Right lung (tissue), 10 donors: ENCODE data around the gene CTSG. TPM values are rescaled to one million over a fixed set of nuclear protein-coding genes. Genes with fewer than 3 reads are reported as not detected.
"Not testable (repeated sequence)": the region's sequence is repeated elsewhere in the genome, so short reads cannot be mapped to it uniquely, and the experiment has no call there.

Source experiments
- DNase-seq, 2 donors: peaks; one replicate each; pipeline ENCODE4 v3.0.0-alpha.2; 2013
- long read RNA-seq, 8 donors: transcript quantifications; one replicate each; lab custom pipeline, GENCODE V29; 2026
- polyA plus RNA-seq, 5 donors: library from polyadenylated mRNA; unstranded; fragments of 120-200 nt; gene quantifications; one replicate each; pipeline versions ENCODE4 v1.2.1 to v1.2.3, GENCODE V29; 2013; ENCODE audit warnings: inconsistent platforms in 1 of 5, low replicate concordance in 1 of 5; ENCODE audit not compliant: insufficient read length in 5 of 5, insufficient read depth in 1 of 5

Gene CTSG, protein sequence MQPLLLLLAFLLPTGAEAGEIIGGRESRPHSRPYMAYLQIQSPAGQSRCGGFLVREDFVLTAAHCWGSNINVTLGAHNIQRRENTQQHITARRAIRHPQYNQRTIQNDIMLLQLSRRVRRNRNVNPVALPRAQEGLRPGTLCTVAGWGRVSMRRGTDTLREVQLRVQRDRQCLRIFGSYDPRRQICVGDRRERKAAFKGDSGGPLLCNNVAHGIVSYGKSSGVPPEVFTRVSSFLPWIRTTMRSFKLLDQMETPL
- polyA plus RNA-seq, result 1 to 10 TPM in 4 of 5 donors, under 1 TPM in 1; 0.66 to 2.1 (median 1.4) TPM
- long read RNA-seq, donor 1, result 0 reads
- long read RNA-seq, donor 2, result 0 reads
- long read RNA-seq, donor 3, result 0 reads
- long read RNA-seq, donor 4, result 0 reads
- long read RNA-seq, donor 5, result 0 reads
- long read RNA-seq, donor 6, partial matches to known transcripts, result 0 of 2 reads
- long read RNA-seq, donor 6, other reads (novel, unspliced or antisense), result 0 of 2 reads
- long read RNA-seq, donor 7, result 0 reads
- long read RNA-seq, donor 8, result 0 reads

DNA sequence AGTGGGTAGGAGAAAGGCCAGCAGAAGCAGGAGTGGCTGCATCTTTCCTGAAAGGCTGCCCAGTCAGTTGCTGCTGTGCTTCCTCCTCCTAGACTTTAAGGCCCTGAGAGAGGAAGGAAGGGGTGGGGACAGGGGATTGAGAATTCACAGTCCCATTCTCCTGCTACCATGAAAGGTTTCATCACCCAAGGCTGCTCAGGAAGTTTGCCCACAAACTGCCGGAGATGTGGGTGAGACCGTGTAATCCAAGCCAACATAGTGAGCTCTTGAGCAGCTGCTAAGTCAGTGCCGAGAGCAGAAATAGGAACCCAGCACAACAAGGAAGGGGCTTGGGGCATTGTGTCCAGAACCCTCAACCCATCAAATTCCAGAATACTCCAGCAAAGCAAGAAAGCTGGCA, at the start of gene CTSG:
TSS of gene CTSG (minus strand) at position 69 of the 400 bp plus-strand sequence. CDS start at position 42, 27 bp downstream.
- DNase-seq, result no peak

DNA sequence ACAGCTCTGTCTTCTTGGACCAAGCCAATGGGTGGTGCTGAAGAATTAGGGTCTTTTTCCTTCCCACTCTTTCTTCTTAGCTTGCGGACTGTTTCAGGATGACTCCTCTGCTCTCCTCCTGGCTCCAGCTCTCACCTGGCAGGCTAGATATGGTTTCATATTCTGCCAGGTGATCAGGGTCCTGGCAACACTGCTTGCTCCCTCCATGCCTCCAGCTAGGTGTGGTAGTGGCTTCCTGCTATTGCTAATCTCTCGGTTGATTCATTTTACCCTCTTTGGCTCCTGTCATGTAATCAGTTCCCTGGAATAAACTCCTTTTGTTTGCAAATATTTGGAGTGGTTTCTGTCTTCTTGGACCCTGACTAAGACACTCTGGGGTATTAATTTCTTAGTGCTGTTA, 37.7 kb upstream of the CTSG start:
- DNase-seq, result no peak

DNA sequence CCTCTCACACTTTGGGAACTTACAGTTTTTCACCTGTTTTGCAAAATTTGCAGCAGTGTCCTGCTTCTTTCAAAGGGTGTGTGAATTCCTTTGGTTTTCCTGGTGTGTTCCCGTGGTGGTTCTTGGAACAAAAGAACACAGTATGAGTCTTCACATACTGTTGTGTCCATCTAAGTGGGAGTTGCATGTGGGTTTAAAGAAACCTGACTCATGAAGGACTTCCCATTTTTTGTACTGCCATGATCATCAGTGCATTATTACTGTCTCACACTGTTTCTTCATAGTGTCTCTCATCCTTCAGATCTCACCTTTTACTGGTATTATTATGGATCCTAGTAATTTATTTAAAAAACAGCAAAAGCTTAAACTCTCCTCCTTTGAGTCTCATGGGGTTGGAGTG, 37.2 kb upstream of the CTSG start:
- no peak for DNase-seq

DNA sequence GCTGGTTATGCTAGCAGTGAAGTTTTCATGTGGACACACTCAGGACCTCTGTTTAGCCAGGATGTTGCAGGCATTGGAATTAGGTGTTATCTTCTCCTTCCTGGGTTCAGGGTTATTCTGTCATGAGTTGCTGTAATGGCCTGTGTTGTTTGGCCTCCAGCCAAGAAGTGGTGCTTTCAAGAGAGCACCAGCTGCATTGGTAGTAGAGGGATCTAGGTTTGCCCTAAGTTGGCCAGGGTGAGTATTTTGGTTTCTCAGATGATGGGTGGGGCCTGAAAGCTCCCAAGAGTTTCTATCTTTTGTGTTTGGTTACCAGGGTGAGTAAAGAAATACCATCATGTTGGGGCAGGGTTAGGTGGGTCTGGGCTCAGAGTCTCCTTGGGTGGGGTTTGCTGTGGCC, 36.1 kb upstream of the CTSG start:
- no peak for DNase-seq

DNA sequence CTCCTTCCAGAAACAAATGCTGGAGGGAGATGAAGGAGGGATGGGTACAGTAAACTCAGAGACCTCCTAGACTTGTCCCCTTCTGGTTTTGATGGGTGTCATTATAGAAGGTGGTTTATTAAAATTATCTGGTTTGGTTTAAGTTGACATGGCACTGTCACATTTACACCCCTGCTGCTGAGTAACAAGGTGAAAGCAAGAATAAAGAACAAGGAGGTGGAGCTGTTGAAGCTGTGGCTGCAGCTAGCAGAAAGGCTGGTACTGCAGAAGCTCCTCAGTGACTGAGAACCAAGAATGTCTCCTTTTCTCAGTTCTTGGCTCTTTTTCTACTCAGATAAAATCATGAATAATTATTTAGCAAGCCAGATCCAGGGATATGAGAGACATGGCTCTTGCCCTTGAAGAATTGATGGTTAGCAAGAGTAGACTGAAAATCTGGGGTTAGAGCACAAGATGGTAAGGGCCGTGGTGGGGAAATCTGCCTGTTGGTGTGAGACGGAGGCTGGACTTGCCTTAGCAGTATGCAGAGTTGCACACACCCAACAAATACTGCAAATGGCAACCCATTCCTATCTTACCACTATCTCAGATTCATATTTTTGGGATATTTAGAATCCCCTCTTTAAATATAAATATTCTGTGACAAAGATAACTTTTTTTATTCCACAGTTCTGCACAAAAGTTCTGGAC, 33.8 kb upstream of the CTSG start, which contains the start of gene GZMH:
TSS of gene GZMH (minus strand) at position 31 of the 690 bp plus-strand sequence. CDS start 72 bp downstream, outside the sequence.
- no peak for DNase-seq

DNA sequence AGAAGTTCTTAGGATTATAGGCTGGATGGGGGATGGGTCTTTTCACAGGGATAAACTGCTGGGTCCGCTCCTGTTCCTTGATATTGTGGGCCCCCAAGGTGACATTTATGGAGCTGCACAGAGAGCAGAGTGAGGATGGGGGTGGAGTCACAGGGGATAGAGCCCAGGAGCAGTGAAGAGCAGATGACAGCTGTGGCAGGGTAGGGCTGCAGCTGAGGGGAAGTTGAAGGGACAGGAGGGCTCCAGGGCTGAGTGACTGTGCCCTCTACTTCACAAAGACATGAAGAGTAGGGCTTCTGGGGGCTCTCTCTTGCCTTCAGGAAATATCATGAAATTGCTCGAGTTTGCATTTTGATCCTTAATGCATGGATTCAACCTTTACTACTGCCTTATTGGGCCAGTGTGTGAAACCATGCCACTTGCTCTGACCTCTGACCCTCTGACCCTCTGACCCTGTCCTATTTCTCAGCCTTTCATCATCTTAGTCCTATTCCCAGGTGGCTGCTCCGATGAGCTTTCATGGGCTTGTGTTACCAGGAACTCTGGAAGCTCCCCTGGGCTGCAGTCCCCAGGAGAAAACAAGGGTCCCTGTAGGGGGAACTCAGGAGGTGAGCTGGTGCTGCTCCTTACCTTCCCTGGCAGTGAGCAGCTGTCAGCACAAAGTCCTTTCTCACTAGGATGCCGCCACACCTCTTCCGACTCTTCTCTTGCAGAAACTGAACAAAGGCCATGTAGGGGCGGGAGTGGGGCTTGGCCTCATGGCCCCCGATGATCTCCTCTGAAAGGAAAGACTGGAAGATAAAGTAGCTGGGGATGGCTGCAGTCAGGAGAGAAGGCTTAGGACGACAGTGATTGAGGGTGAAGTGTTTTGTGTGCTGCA, 31.8 kb upstream of the CTSG start:
- DNase-seq, result no peak

DNA sequence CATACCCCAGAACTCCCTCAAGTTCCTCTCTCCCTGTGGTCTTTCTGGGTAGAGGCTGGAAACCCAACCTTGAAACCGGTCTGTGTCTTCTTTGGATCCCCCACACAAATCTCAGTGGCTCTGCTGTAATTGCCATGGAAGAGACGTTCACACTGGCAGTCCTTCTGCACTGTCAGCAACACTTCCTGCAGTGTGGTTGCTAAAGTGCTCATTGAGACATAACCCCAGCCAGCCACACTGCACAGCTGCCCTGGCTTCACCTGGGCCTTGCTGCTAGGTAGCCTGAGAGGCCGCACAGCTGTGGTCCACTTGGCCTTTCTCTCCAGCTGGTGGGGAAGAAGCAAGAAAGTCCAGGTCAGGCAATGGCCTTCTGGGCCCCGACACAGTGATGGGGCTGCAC, 31.0 kb upstream of the CTSG start:
- DNase-seq, result no peak

DNA sequence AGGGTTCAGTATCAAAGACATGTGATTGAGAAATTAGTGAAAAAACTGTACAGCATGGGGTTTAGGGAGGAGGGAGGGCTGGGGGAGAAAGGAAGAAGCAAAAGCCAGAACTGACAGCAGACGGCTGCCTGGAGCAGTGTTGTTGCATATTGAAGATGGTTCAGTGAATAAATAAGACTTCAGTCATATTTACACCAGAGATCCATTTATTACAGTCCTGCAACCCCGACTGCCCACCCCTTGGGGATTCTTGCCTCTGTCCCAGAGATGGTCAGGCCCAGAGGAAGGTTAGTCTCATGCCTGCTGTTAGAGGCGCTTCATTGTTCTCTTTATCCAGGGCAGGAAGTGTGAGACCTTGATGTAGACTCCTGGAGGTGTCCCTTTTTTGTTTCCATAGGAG, 30.2 kb upstream of the CTSG start:
- no peak for DNase-seq

DNA sequence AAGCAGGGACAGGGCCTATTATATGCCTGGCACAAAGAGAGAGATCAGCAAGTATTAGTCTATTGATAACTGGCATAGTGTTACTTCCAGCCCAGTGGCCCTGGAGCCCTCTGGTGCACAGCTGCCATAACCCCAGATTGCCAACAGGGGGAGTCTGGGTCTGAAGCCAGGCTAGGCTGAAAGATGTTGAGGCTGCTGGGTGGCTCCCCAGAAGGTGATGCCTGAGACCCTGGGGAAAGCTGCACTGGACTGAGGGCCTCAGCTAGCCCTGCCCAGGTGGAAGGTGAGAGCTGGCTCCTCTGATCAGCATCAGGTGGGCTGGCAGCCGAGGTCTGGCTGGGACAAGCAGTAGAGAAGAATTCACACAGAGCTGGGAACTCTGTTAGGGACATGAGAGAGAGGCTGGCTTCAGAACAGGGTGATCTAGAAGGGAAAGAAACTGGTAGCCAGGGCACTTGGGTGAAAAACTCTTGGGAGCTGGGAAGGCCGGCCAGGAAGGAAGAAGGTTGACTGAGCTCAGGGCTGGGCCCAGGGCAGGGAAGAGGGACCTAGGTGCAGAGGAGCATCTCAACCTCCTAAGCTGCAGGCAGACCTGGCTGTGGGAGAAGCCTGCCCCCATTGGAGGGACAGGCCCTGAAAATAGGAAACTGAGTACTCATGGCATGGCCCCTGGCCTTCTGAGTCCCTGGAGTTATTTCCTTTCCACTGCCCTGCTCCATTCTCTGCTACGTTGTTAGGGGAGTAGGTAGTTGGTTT, 29.6 kb upstream of the CTSG start:
- no peak for DNase-seq

DNA sequence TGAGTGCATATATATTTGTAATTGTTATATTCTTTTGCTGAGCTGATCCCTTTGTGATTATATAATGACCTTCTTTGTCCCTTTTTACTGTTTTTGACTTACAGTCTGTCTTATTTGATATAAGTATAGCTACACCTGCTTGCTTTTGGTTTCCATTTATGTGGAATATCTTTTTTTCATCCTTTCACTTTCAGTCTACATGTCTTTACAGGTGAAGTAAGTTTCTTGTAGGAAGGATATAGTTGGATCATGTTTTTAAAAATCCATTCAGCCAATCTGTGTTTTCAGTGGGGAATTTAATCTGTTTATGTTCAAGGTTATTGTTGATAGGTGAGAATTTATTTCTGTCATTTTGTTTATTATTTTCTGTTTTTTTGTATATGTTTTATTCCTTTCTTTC, 21.4 kb upstream of the CTSG start:
- no peak for DNase-seq

DNA sequence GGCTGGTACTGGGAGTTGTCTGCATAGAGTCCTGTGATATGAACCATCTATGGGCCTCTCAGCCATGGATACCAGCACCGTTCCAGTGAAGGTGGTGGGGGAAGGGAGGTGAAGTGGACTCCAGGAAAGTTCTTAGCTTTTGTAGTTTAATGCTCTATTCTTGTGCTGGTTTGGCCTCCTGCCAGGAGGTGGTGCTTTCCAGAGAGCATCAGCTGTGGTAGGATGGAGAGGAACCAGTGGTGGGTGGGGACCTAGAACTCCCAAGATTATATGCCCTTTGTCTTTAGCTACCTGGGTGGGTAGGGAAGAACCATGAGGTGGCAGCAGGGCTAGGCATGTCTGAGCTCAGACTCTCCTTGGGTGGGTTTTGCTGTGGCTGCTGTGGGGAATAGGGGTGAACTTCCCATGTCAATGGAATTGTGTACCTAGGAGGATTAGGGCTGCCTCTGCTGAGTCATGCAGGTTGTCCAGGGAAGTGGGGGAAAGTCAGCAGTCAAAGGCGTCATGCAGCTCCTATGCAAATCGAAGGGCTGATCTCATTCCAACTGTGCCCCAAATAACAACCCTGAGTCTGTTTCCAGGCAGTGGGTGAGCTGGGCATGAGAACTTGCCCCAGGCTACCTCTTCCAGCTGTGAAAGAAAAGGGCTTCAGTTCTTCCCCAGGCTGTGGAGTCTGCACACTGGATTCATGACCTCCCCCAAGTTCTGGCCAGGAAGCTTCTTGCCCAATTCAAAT, 19.2 kb upstream of the CTSG start:
- DNase-seq, result no peak

DNA sequence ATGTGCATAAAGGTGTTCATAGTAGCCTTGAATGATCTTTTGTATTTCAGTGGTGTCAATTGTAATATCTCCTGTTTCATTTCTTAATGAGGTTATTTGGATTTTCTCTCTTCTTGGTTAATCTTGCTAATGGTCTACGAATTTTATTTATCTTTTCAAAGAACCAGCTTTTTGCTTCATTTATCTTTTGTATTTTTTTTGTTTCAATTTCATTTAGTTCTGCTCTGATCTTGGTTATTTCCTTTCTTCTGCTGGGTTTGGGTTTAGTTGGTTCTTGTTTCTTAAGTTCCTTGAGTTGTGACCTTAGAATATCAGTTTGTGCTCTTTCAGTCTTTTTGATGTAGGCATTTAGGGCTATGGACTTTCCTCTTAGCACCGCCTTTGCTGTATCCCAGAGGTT, 15.0 kb upstream of the CTSG start:
- not testable (repeated sequence) for DNase-seq

DNA sequence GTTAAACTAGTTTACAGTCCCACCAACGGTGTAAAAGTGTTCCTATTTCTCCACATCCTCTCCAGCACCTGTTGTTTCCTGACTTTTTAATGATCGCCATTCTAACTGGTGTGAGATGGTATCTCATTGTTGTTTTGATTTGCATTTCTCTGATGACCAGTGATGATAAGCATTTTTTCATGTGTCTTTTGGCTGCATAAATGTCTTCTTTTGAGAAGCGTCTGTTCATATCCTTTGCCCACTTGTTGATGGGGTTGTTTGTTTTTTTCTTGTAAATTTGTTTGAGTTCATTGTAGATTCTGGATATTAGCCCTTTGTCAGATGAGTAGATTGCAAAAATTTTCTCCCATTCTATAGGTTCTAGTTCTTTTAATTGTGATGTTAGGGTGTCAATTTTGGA, 8.4 kb upstream of the CTSG start:
- DNase-seq, result not testable (repeated sequence)

DNA sequence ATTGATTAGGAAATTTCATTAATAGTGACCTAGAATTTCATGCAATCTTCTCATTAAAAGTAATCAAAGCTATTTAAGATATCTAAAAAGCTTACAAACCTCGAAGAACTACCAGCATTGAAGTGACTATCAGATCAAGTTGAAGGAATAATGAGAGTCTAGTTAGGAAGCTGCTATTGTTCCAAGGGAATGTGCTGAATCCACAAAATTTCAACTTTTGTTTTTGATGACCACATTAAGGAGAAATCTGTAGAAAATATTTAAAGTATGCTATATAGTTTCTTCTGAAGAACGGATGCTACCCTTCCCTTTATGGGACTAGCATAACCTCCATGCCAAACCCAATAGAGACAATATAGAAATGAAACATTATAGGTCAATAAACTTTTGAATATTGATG, 2.5 kb upstream of the CTSG start:
- no peak for DNase-seq

DNA sequence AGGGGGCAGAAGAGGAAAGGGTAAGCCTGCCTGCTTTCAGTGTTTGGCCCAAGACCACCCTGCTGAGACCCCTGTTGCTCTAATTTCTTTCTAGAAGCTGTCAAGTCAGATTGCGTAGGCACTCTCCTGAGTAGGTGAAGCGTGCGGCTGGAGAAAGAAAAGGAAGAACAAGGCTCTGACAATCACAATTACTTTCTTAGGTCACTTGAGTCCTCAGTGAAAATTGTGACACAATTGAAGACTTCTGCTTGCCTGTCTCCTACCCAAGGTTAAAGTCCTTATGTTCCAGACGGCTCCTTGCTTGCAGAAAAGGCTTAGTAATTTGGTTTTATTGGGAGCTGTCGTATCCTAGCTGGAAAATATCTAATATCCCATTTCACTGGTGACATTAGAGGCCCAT, 721 bp upstream of the CTSG start:
- DNase-seq, result no peak

DNA sequence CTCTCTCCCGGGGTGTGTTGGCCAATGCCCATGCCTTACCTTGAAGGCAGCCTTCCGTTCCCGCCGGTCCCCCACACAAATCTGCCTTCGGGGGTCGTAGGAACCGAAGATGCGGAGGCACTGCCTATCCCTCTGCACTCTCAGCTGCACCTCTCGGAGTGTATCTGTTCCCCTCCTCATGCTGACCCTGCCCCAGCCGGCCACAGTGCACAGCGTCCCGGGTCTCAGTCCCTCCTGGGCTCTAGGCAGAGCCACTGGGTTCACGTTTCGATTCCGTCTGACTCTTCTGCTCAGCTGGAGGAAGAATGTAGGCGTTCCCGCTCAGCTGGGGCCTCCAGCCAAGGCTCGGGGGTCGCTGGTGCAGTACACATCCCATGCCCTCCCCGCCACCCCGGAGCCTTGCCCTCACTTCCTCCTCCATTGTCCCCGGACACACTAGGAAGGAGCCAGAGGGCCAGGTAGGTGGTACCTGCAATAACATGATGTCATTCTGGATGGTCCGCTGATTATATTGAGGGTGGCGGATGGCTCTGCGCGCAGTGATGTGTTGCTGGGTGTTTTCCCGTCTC, 1.8 kb downstream of the CTSG start:
- DNase-seq, result no peak

DNA sequence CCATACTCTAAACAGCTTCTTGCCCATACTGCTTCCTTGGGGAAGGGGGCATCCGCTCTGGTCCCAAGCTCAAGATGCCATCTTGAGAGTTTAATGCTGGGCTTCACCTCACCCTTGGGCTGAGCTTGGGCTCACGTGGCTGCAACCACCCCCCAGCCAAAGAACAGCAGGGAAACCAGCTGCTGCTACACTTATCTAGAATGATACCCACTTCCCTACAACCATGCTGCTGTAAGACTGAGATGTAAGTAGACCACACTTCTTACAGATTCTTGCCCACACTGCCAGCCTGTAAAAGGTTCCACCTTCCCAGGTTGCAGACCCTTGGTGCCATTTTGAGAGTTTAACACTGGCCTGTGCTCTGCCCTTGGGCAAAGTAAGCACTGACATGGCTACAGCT, 9.7 kb downstream of the CTSG start:
- no peak for DNase-seq

DNA sequence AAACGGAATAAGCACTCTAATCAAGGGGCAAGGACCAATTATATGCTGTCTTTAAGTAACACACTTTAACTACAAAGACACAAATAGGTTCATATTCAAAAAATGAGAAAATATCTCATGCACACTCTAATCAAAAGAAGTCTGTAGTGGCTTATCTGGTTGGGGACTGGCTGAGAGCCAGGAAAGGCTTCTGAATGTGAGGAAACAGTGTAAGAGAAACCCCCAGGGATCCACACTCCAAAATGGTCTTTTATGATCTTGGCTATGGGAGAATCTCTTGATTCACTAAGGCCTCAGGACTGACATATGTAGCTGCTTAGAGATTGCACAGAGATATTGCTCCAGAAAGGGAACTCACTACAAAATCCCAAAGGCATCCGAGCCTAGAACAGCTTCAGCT, 10.3 kb downstream of the CTSG start:
- no peak for DNase-seq

DNA sequence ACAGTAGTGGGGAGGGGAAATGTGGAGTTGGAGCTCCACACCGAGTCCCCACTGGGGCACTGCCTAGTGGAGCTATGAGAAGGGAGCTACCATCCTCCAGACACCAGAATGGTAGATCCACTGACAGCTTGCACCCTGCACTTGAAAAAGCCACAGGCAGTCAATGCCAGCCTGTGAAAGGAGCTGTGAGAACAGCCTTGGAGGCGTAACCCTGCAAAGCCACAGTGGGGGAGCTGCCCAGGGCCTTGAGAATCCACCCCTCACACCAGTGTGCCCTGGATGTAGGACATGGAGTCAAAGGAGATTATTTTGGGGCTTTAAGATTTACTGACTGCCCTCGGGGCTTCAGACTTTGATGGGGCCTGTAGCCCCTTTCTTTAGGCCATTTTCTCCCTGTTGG, 12.5 kb downstream of the CTSG start:
- DNase-seq, result no peak

DNA sequence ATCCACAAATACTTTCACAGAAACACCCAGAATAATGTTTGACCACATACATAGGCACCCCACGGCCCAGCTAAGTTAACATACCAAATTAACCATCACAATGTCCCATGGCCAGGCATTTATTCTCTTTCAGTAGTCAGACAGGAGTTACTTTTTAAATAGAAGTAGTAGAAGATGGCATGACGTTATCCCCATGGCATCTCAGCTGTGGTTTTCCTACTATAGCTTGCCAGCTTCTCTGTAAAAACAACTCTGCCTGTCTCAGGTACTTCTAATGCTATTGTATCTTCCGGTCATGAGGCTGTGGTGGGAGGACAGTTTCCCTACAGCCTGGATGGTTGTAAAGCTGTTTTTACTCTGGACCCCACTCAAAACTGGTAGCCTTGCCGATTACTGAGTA, 19.3 kb downstream of the CTSG start:
- DNase-seq, result no peak
